Stimulated activated CD8-positive, alpha-beta memory T cell treated with anti-CD3 and anti-CD28 coated beads, Interleukin-4, amount 100 ng/mL, for 24 hours (primary cell): Measurements from ENCODE around the gene HMX3.

Source experiments
- DNase-seq: peaks from one replicate; pipeline ENCODE4 v3.0.0-alpha.2; 2020; ENCODE audit warnings: low read depth

The HMX3 gene

DNA sequence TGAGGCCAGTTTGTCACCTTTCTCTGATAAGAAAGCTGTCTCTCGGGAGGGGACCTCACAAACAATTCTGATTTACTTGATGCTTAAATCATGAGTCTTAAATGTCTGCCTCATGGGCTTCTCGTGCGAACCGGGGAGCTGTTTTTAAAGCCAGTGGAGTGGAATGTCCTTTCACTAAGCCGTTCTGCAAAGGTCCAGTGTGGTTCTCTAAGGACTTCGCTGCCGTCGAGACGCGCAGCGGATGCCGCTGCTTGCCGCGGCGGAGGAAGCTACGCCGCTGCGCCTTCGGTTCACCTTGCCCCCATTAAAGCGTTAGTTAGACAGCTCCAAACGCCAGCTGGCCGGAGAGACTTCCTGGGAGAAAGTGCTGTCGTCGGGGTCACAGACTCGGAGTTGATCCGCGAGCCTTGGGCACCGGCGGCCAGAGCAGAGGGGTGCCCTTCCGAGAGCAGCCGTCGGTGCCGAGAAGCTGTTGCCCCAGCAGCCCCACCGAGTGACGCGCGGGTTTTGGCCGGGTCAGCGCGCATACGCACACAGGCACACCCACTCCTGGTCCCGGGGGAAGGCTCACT, 1.3 kb upstream of the HMX3 start:
- no peak for DNase-seq

GRCh38 chr10:123134915-123135414, 805 bp upstream of the HMX3 start:
- no peak for DNase-seq

DNA sequence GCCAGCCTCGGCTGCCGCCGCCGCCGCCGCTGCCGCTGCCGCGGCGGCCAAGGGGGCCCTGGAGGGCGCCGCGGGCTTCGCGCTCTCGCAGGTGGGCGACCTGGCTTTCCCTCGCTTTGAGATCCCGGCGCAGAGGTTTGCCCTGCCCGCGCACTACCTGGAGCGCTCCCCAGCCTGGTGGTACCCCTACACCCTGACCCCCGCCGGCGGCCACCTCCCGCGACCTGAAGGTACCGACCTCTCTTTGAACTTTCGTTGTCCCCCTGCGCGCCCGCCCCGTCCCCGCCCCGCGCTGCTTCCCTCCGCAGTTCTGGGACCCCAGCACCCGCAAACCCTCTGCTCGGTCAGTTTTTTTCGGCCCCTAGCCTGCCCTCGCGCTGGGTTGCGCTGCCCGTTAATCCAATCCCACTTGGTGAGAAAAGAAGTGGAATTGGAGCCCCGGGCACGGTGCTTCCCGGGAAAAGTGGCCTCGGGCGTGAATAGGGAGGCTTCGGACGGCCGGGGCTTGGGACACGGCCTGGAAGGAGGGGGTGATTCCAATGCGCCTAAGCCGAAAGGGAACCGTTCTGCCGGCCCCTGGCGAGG, 543 bp downstream of the HMX3 start:
- DNase-seq, result no peak

- DNase-seq, result no peak
These were observed 1.3 kb downstream of the HMX3 start for GRCh38 chr10:123136806-123137642.

DNA sequence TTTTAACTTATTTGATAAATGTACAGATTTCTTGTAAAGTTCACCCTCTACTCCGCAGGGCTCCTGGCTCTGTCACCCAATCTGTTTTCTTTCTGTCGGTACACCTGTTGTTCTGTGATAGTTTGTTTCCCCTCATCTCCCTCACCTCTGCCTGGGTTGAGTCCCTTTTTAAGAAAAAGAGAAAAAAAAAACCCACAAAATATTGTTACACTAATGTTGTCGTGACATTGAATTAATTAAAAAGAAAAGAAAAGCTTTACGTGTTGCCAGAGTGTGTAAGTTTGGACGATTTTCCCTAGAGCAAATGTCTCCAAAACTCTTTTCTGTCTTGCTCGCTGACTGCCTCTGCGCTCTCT, 3.4 kb downstream of the HMX3 start:
- no peak for DNase-seq

- no peak for DNase-seq
These were observed 3.9 kb downstream of the HMX3 start for GRCh38 chr10:123139521-123140163.

GRCh38 chr10:123140164-123140982, 4.6 kb downstream of the HMX3 start:
- DNase-seq, result no peak

GRCh38 chr10:123140983-123141390, 5.2 kb downstream of the HMX3 start:
- DNase-seq, result no peak

DNA sequence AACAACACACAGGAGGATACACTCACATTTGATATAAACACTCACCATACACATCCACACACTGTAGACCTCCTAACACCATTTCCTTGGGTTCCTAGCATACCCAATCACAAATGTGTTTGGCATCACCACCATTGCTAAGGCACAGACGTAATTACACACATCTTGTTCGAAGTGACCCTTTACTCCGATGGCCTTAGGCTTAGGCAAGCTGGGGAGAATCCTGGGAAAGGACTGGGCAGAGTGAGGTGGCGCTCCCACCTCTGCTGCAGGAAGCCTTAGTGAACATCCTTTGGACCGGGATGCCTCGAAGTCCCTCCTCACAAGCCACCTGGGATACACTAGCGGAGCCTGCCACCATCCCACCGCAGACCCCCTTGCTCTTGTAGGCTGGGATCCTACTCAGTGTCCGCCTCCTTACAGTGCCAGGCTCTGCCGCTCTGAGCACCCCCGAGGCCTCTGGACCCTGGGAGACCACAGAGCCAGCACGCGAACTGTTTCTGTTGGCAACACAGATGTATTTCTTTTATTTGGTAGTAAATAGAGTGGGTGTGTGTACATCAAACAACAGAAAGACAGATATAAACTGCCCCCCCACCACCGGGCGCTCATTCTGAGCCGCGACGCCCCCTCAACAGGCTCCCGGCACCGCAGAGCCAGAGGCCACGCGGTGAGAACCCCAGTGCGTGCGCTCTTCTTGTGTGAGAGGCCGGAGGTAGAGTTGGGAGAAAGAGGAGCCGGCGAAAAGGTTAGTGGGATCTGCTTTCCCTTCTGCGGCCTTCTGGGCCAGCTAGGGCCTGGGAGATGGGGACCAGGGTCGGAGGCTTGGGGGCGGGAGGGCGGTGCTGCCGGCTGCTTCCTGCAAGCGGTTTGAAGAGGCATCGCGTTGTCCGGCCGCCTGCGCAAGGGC, 6.3 kb downstream of the HMX3 start:
- no peak for DNase-seq

- DNase-seq, result no peak
These were observed 7.0 kb downstream of the HMX3 start for GRCh38 chr10:123142701-123143161.

- DNase-seq, result no peak
These were observed 7.5 kb downstream of the HMX3 start for GRCh38 chr10:123143162-123143824.

GRCh38 chr10:123143825-123144168, 8.0 kb downstream of the HMX3 start:
- no peak for DNase-seq

- DNase-seq, result no peak
These were observed 9.1 kb downstream of the HMX3 start for GRCh38 chr10:123144697-123145541.

DNA sequence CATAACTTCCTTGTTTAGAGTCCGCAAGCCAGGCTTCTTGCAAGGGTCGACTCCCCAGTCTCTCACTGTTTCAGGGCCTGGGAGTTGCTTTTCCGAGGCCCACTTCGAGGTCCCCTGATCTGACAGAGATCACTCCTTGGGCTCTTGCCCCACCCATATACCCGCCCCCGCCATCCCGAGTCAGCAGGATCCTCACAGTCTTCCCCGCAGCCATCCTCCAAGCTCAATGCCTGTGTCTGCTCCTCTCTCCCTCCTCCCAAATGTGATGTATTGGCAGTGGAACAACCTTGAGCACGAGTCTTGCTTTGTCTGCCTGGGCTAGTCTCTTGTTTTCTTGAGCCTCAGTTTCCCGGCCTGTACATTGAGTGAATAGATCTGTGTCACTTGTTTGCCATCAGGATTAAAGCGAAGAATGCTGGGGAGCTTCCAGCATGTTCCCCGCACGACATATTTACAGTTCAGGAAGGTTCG, 9.8 kb downstream of the HMX3 start:
- no peak for DNase-seq

GRCh38 chr10:123146013-123146893, 10.5 kb downstream of the HMX3 start:
- no peak for DNase-seq

DNA sequence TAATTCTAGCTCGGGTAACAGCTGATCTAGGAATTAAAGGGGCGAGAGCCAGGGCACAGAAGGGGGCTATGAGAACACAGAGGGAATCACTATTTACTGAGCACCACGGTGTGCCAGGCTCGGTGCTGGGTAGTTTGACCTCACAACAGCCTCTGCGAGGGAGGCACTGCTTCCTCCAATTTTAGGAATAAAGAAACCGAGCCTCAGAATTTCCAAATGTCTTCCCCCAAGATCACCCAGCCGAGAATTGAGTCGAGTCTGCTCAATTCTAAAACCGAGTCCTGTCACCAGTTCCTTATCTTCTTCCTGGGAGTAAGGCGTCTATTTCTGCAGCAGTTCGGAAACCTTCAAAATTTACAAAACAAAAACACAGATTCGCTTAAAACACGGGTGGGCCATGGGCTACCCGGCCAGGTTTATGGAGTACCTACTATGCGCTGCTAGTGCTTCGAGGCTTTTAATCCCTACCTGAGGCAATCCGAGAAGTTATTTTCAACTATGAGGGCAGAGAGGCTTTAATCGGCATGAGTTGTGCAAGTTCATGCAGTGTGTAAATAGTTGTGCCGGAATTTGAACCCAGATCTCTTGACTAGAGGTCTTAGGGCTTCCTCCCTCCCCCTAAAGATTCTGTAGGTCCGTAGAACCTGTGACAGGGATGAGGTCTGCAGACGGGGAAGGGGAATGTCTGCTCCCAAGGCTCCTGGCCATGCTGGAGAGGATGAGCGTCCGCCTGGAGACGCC, 11.3 kb downstream of the HMX3 start:
- no peak for DNase-seq

GRCh38 chr10:123147635-123148413, 12.1 kb downstream of the HMX3 start, which contains the start of gene HMX2:
Gene HMX2 (plus strand): TSS chr10:123148136. CDS start chr10:123148379, 243 bp downstream.
- DNase-seq, result no peak
